Peyer's patch (tissue), 4 donors: ENCODE measurements around the gene LMF1. TPM values are rescaled to one million over a fixed set of nuclear protein-coding genes. Genes with fewer than 3 reads are reported as not detected.

ENCODE experiments used
- DNase-seq, 3 donors: peaks; one replicate each; pipeline ENCODE4 v3.0.0-alpha.2; 2017 to 2019
- H3K27ac ChIP-seq, 4 donors: fragments of 200-600 bp; sonication (generic); one replicate each; pipeline ENCODE4 v1.5.1; 2016 to 2019
- H3K27me3 ChIP-seq, 2 donors: fragments of 200-600 bp; sonication (generic); one replicate each; pipeline ENCODE4 v1.5.1; 2019
- H3K36me3 ChIP-seq, 3 donors: fragments of 200-600 bp; sonication (generic); one replicate each; pipeline ENCODE4 v1.5.1; 2016 to 2019
- H3K4me1 ChIP-seq, 4 donors: fragments of 200-600 bp; sonication (generic); one replicate each; pipeline ENCODE4 v1.5.1; 2016 to 2019
- H3K4me3 ChIP-seq, 4 donors: fragments of 200-600 bp; sonication (generic); 1 replicate in 3 of 4; 2 replicates in 1 of 4; pipeline ENCODE4 v1.5.1; 2016 to 2019; ENCODE audit warnings: mild to moderate bottlenecking in 1 of 4
- H3K9me3 ChIP-seq, 4 donors: fragments of 200-600 bp; sonication (generic); one replicate each; pipeline ENCODE4 v1.5.1; 2016 to 2019; ENCODE audit warnings: mild to moderate bottlenecking in 1 of 4
- CTCF ChIP-seq, 6 experiments: fragments of 450-650 bp in 4 of 6; fragments of 200-600 bp in 2 of 6; sonication (generic) in 1 of 6; IDR thresholded peaks; one replicate each; pipeline ENCODE4 v1.5.1; 2017 to 2019; ENCODE audit warnings: antibody characterized with exemption in 6 of 6, mild to moderate bottlenecking in 3 of 6, moderate library complexity in 1 of 6
- POLR2A ChIP-seq, 2 donors: fragments of 450-650 bp; IDR thresholded peaks; one replicate each; pipeline ENCODE4 v1.5.1; 2017; ENCODE audit warnings: antibody characterized with exemption in 2 of 2, mild to moderate bottlenecking in 2 of 2, moderate library complexity in 2 of 2
- total RNA-seq, 4 donors: library from RNA; depleted of rRNA; stranded (reverse); fragments of >200 nt; gene quantifications; one replicate each; pipeline ENCODE4 v1.1.0, GENCODE V29; 2016

LMF1 gene
- total RNA-seq, 4 donors from 2014 or later: 16.3 to 85.4 (median 54.6) TPM

DNA sequence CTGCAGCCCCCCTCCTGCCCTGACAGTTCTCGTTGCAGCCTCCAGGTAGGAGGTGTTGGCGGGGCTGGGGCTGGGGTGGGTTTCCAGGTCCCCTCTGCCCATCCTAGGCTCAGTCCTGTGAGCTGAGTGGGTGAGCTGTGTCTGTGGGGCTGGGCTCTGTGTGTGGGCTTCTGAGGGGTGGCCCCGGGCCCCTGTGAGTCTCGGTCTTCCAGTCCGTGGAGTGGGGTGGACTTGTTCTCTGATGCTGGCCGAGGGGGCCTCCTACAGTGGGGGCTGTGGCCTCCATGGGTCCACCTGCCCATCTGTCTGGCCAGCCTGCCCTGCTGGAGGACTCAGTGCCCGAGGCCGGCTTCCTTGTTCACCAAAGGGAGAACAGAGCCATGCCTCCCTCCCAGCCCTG, 43.4 kb upstream of the LMF1 start:
- Histone ChIP-seq H3K36me3 (no peaks in the 10 kb centered on the region), H3K27ac (no peak overlapping the region), H3K27me3 (no peaks in the 10 kb centered on the region), H3K4me1 (no peaks in the 10 kb centered on the region), H3K4me3 (no peak overlapping the region), H3K9me3 (no peaks in the 10 kb centered on the region)
- no peak for DNase-seq
- TF ChIP-seq CTCF (IDR thresholded peaks at IDR 0.05): no peak
- TF ChIP-seq POLR2A (IDR thresholded peaks at IDR 0.05): no peak

GRCh38 chr16:1013593-1013900, 42.8 kb upstream of the LMF1 start:
- DNase-seq: no peak
- Histone ChIP-seq H3K27ac (no peak overlapping the region), H3K36me3 (no peaks in the 10 kb centered on the region), H3K9me3 (no peaks in the 10 kb centered on the region), H3K4me1 (no peaks in the 10 kb centered on the region), H3K4me3 (no peak overlapping the region), H3K27me3 (no peaks in the 10 kb centered on the region)
- no peak for TF ChIP-seq CTCF (IDR thresholded peaks at IDR 0.05)
- TF ChIP-seq POLR2A (IDR thresholded peaks at IDR 0.05): no peak

- TF ChIP-seq CTCF (IDR thresholded peaks at IDR 0.05): no peak
- no peak for TF ChIP-seq POLR2A (IDR thresholded peaks at IDR 0.05)
Measured at GRCh38 chr16:1012722-1013592, 42.2 kb upstream of the LMF1 start.

GRCh38 chr16:1012135-1012534, 41.4 kb upstream of the LMF1 start:
- no peaks in the 10 kb centered on the region for H3K27me3 ChIP-seq
- H3K36me3 ChIP-seq: no peaks in the 10 kb centered on the region
- no peak overlapping the region for H3K4me3 ChIP-seq
- no peak for DNase-seq
- TF ChIP-seq POLR2A (IDR thresholded peaks at IDR 0.05) (no peak), CTCF (IDR thresholded peaks at IDR 0.05) (no peak)
- no peak overlapping the region for H3K27ac ChIP-seq
- no peaks in the 10 kb centered on the region for H3K9me3 ChIP-seq
- no peaks in the 10 kb centered on the region for H3K4me1 ChIP-seq

More at GRCh38 chr16:1012722-1013592, 42.2 kb upstream of the LMF1 start:
- no peak overlapping the region for H3K4me3 ChIP-seq
- H3K4me1 ChIP-seq: no peaks in the 10 kb centered on the region
- H3K9me3 ChIP-seq: no peaks in the 10 kb centered on the region
- H3K27me3 ChIP-seq: no peaks in the 10 kb centered on the region
- DNase-seq: no peak
- no peaks in the 10 kb centered on the region for H3K36me3 ChIP-seq
- H3K27ac ChIP-seq: no peak overlapping the region

GRCh38 chr16:1011316-1012082, 40.7 kb upstream of the LMF1 start:
- no peaks in the 10 kb centered on the region for H3K27me3 ChIP-seq
- H3K9me3 ChIP-seq: no peaks in the 10 kb centered on the region
- H3K4me1 ChIP-seq: no peaks in the 10 kb centered on the region
- no peak for DNase-seq
- no peaks in the 10 kb centered on the region for H3K36me3 ChIP-seq
- no peak for TF ChIP-seq CTCF (IDR thresholded peaks at IDR 0.05)
- TF ChIP-seq POLR2A (IDR thresholded peaks at IDR 0.05): no peak
- no peak overlapping the region for H3K4me3 ChIP-seq
- no peak overlapping the region for H3K27ac ChIP-seq
